Activated effector memory CD4-positive, alpha-beta T cell treated with anti-CD3 and anti-CD28 coated beads, Interleukin-2, amount 50 U/mL, for 16 hours (primary cell): ENCODE data around the gene SEMA4A.
"Not testable (repeated sequence)": the region's sequence is repeated elsewhere in the genome, so short reads cannot be mapped to it uniquely, and the experiment has no call there.

Experiments
- DNase-seq: peaks from one replicate; pipeline ENCODE4 v3.0.0-alpha.2; 2020

The SEMA4A gene

GRCh38 chr1:156119503-156120209 is 33.7 kb upstream of the SEMA4A start:
- DNase-seq: no peak

- DNase-seq: no peak
Observed at GRCh38 chr1:156120318-156120717, 33.1 kb upstream of the SEMA4A start.

GRCh38 chr1:156121005-156121404 is 32.4 kb upstream of the SEMA4A start:
- not testable (repeated sequence) for DNase-seq

GRCh38 chr1:156121457-156121856 is 31.9 kb upstream of the SEMA4A start:
- no peak for DNase-seq

- DNase-seq: no peak
Observed at GRCh38 chr1:156122086-156122485, 31.3 kb upstream of the SEMA4A start.

- no peak for DNase-seq
Observed at GRCh38 chr1:156122519-156123355, 30.6 kb upstream of the SEMA4A start.

GRCh38 chr1:156123356-156124196 is 29.8 kb upstream of the SEMA4A start:
- DNase-seq: peak; percentile 89

GRCh38 chr1:156124557-156125483 is 28.6 kb upstream of the SEMA4A start:
- DNase-seq: peak; percentile 75

- DNase-seq: not testable (repeated sequence)
Observed at GRCh38 chr1:156125544-156125943, 27.8 kb upstream of the SEMA4A start.

- peak; percentile 88 for DNase-seq
Observed at GRCh38 chr1:156126043-156126629, 27.2 kb upstream of the SEMA4A start.

GRCh38 chr1:156126630-156127534 is 26.5 kb upstream of the SEMA4A start:
- peak; percentile 94 for DNase-seq

GRCh38 chr1:156128308-156128653 is 25.1 kb upstream of the SEMA4A start:
- DNase-seq: no peak

GRCh38 chr1:156128654-156129597 is 24.5 kb upstream of the SEMA4A start:
- DNase-seq: no peak

GRCh38 chr1:156129687-156130577 is 23.5 kb upstream of the SEMA4A start:
- DNase-seq: peak; percentile 92

- DNase-seq: no peak
Observed at GRCh38 chr1:156130578-156130942, 22.8 kb upstream of the SEMA4A start.

GRCh38 chr1:156134716-156135435 is 18.5 kb upstream of the SEMA4A start:
- no peak for DNase-seq

GRCh38 chr1:156135930-156136871 is 17.2 kb upstream of the SEMA4A start:
- no peak for DNase-seq
